ENCODE measurements around the gene NUCKS1. TPM values are rescaled to one million over a fixed set of nuclear protein-coding genes. Genes with fewer than 3 reads are reported as not detected.

NUCKS1 gene
- polyA plus RNA-seq, 1 donor = 106 TPM

- peak overlapping the region; percentile 68 for H3K27ac ChIP-seq (ENCODE audit: low read length)
- DNase-seq = peak; percentile 55 to 80
- H3K36me3 ChIP-seq (ENCODE audit: control insufficient read depth, insufficient read depth, low read length) = no peaks in the 10 kb centered on the region
- H3K9me3 ChIP-seq (ENCODE audit: control insufficient read depth, low read depth, low read length) = no peaks in the 10 kb centered on the region
- H3K4me1 ChIP-seq (ENCODE audit: control insufficient read depth, insufficient read depth, low read length) = peaks cover 22% of the 10 kb centered on the region
- no peak overlapping the region for H3K4me3 ChIP-seq (ENCODE audit: low read length)
- H3K27me3 ChIP-seq (ENCODE audit: control insufficient read depth, insufficient read depth, low read length) = no peaks in the 10 kb centered on the region
- no CpG with 5 or more reads among the region's 4 CpGs for WGBS (ENCODE audit: insufficient coverage, low lambda C conversion rate)
These were observed 36.6 kb upstream of the NUCKS1 start for GRCh38 chr1:205786601-205787000.

- Histone ChIP-seq H3K27me3 (ENCODE audit: control insufficient read depth, insufficient read depth, low read length) (no peaks in the 10 kb centered on the region), H3K9me3 (ENCODE audit: control insufficient read depth, low read depth, low read length) (no peaks in the 10 kb centered on the region), H3K36me3 (ENCODE audit: control insufficient read depth, insufficient read depth, low read length) (no peaks in the 10 kb centered on the region), H3K4me1 (ENCODE audit: control insufficient read depth, insufficient read depth, low read length) (peaks cover 22% of the 10 kb centered on the region), H3K4me3 (ENCODE audit: low read length) (no peak overlapping the region), H3K27ac (ENCODE audit: low read length) (no peak overlapping the region)
- no CpG with 5 or more reads among the region's 9 CpGs for WGBS (ENCODE audit: insufficient coverage, low lambda C conversion rate)
- no peak for DNase-seq
These were observed 35.5 kb upstream of the NUCKS1 start for GRCh38 chr1:205785446-205785845.

- no CpG with 5 or more reads among the region's 4 CpGs for WGBS (ENCODE audit: insufficient coverage, low lambda C conversion rate)
- Histone ChIP-seq H3K9me3 (ENCODE audit: control insufficient read depth, low read depth, low read length) (no peaks in the 10 kb centered on the region), H3K4me3 (ENCODE audit: low read length) (no peak overlapping the region), H3K27me3 (ENCODE audit: control insufficient read depth, insufficient read depth, low read length) (no peaks in the 10 kb centered on the region), H3K27ac (ENCODE audit: low read length) (peak overlapping the region; percentile 52), H3K4me1 (ENCODE audit: control insufficient read depth, insufficient read depth, low read length) (peaks cover 22% of the 10 kb centered on the region), H3K36me3 (ENCODE audit: control insufficient read depth, insufficient read depth, low read length) (no peaks in the 10 kb centered on the region)
- no peak for DNase-seq
These were observed 33.9 kb upstream of the NUCKS1 start for GRCh38 chr1:205783904-205784303.

- no peak for DNase-seq
- Histone ChIP-seq H3K27me3 (ENCODE audit: control insufficient read depth, insufficient read depth, low read length) (no peaks in the 10 kb centered on the region), H3K27ac (ENCODE audit: low read length) (peak overlapping the region; percentile 52), H3K9me3 (ENCODE audit: control insufficient read depth, low read depth, low read length) (no peaks in the 10 kb centered on the region), H3K4me3 (ENCODE audit: low read length) (no peak overlapping the region), H3K4me1 (ENCODE audit: control insufficient read depth, insufficient read depth, low read length) (peaks cover 22% of the 10 kb centered on the region), H3K36me3 (ENCODE audit: control insufficient read depth, insufficient read depth, low read length) (no peaks in the 10 kb centered on the region)
These were observed 33.4 kb upstream of the NUCKS1 start for GRCh38 chr1:205783433-205783795.

GRCh38 chr1:205782627-205783432, 32.8 kb upstream of the NUCKS1 start:
- H3K4me3 ChIP-seq (ENCODE audit: low read length) = no peak overlapping the region
- H3K4me1 ChIP-seq (ENCODE audit: control insufficient read depth, insufficient read depth, low read length) = peaks cover 22% of the 10 kb centered on the region
- no CpG with 5 or more reads among the region's 4 CpGs for WGBS (ENCODE audit: insufficient coverage, low lambda C conversion rate)
- H3K27me3 ChIP-seq (ENCODE audit: control insufficient read depth, insufficient read depth, low read length) = no peaks in the 10 kb centered on the region
- H3K27ac ChIP-seq (ENCODE audit: low read length) = peak overlapping the region; percentile 52
- no peaks in the 10 kb centered on the region for H3K36me3 ChIP-seq (ENCODE audit: control insufficient read depth, insufficient read depth, low read length)
- no peaks in the 10 kb centered on the region for H3K9me3 ChIP-seq (ENCODE audit: control insufficient read depth, low read depth, low read length)
- DNase-seq = no peak

- no peak overlapping the region for H3K4me3 ChIP-seq (ENCODE audit: low read length)
- H3K36me3 ChIP-seq (ENCODE audit: control insufficient read depth, insufficient read depth, low read length) = no peaks in the 10 kb centered on the region
- DNase-seq = no peak
- H3K4me1 ChIP-seq (ENCODE audit: control insufficient read depth, insufficient read depth, low read length) = peaks cover 10% of the 10 kb centered on the region
- no peaks in the 10 kb centered on the region for H3K9me3 ChIP-seq (ENCODE audit: control insufficient read depth, low read depth, low read length)
- no peak overlapping the region for H3K27ac ChIP-seq (ENCODE audit: low read length)
- 78% methylated on average over 3 of the region's 5 CpGs for WGBS (ENCODE audit: insufficient coverage, low lambda C conversion rate)
- H3K27me3 ChIP-seq (ENCODE audit: control insufficient read depth, insufficient read depth, low read length) = no peaks in the 10 kb centered on the region
These were observed 30.4 kb upstream of the NUCKS1 start for GRCh38 chr1:205780335-205780734.

GRCh38 chr1:205777994-205778393, 28.0 kb upstream of the NUCKS1 start:
- Histone ChIP-seq H3K36me3 (ENCODE audit: control insufficient read depth, insufficient read depth, low read length) (no peaks in the 10 kb centered on the region), H3K9me3 (ENCODE audit: control insufficient read depth, low read depth, low read length) (no peaks in the 10 kb centered on the region), H3K27me3 (ENCODE audit: control insufficient read depth, insufficient read depth, low read length) (peaks cover 2% of the 10 kb centered on the region), H3K27ac (ENCODE audit: low read length) (no peak overlapping the region), H3K4me1 (ENCODE audit: control insufficient read depth, insufficient read depth, low read length) (peaks cover 10% of the 10 kb centered on the region), H3K4me3 (ENCODE audit: low read length) (no peak overlapping the region)
- no peak for DNase-seq
- no CpG with 5 or more reads among the region's 2 CpGs for WGBS (ENCODE audit: insufficient coverage, low lambda C conversion rate)

GRCh38 chr1:205775717-205776056, 25.7 kb upstream of the NUCKS1 start:
- peak overlapping the region; percentile 91 for H3K27ac ChIP-seq (ENCODE audit: low read length)
- H3K4me3 ChIP-seq (ENCODE audit: low read length) = peak overlapping the region; percentile 72
- H3K27me3 ChIP-seq (ENCODE audit: control insufficient read depth, insufficient read depth, low read length) = peaks cover 2% of the 10 kb centered on the region
- H3K9me3 ChIP-seq (ENCODE audit: control insufficient read depth, low read depth, low read length) = no peaks in the 10 kb centered on the region
- peaks cover 1% of the 10 kb centered on the region for H3K36me3 ChIP-seq (ENCODE audit: control insufficient read depth, insufficient read depth, low read length)
- peaks cover 4% of the 10 kb centered on the region for H3K4me1 ChIP-seq (ENCODE audit: control insufficient read depth, insufficient read depth, low read length)
- peak in 1 of 2 donors; percentile 55 for DNase-seq

- Histone ChIP-seq H3K27me3 (ENCODE audit: control insufficient read depth, insufficient read depth, low read length) (peaks cover 2% of the 10 kb centered on the region), H3K4me1 (ENCODE audit: control insufficient read depth, insufficient read depth, low read length) (peaks cover 4% of the 10 kb centered on the region), H3K36me3 (ENCODE audit: control insufficient read depth, insufficient read depth, low read length) (peaks cover 3% of the 10 kb centered on the region), H3K27ac (ENCODE audit: low read length) (peak within 1 kb of the TSS; percentile 91), H3K4me3 (ENCODE audit: low read length) (peak within 1 kb of the TSS; percentile 72), H3K9me3 (ENCODE audit: control insufficient read depth, low read depth, low read length) (no peaks in the 10 kb centered on the region)
- 0% methylated on average over 1 of the region's 40 CpGs for WGBS (ENCODE audit: insufficient coverage, low lambda C conversion rate)
- DNase-seq = peak; percentile 77 to 87
These were observed 25.2 kb upstream of the NUCKS1 start, which contains the start of gene RAB29 for GRCh38 chr1:205775015-205775716. RAB29 (minus strand) TSS chr1:205775482; CDS start chr1:205774956, 526 bp downstream.

- H3K27ac ChIP-seq (ENCODE audit: low read length) = peak overlapping the region; percentile 91
- 0% methylated on average over 1 of the region's 36 CpGs for WGBS (ENCODE audit: insufficient coverage, low lambda C conversion rate)
- no peaks in the 10 kb centered on the region for H3K9me3 ChIP-seq (ENCODE audit: control insufficient read depth, low read depth, low read length)
- DNase-seq = peak; percentile 81 to 89
- H3K4me1 ChIP-seq (ENCODE audit: control insufficient read depth, insufficient read depth, low read length) = peaks cover 4% of the 10 kb centered on the region
- H3K27me3 ChIP-seq (ENCODE audit: control insufficient read depth, insufficient read depth, low read length) = peaks cover 2% of the 10 kb centered on the region
- H3K4me3 ChIP-seq (ENCODE audit: low read length) = peak overlapping the region; percentile 72
- H3K36me3 ChIP-seq (ENCODE audit: control insufficient read depth, insufficient read depth, low read length) = peaks cover 6% of the 10 kb centered on the region
These were observed 24.4 kb upstream of the NUCKS1 start for GRCh38 chr1:205774198-205775014.

Data from large intestine (tissue), 3 donors.